GM19099 (cell line): Measurements from ENCODE around the gene CHRDL2.

Experiments
- POLR2A ChIP-seq: IDR thresholded peaks from 3 replicates; pipeline ENCODE4 v1.6.1; 2011; ENCODE audit warnings: low read depth; ENCODE audit not compliant: insufficient read length; ENCODE audit errors: extremely low read depth

The CHRDL2 gene

DNA sequence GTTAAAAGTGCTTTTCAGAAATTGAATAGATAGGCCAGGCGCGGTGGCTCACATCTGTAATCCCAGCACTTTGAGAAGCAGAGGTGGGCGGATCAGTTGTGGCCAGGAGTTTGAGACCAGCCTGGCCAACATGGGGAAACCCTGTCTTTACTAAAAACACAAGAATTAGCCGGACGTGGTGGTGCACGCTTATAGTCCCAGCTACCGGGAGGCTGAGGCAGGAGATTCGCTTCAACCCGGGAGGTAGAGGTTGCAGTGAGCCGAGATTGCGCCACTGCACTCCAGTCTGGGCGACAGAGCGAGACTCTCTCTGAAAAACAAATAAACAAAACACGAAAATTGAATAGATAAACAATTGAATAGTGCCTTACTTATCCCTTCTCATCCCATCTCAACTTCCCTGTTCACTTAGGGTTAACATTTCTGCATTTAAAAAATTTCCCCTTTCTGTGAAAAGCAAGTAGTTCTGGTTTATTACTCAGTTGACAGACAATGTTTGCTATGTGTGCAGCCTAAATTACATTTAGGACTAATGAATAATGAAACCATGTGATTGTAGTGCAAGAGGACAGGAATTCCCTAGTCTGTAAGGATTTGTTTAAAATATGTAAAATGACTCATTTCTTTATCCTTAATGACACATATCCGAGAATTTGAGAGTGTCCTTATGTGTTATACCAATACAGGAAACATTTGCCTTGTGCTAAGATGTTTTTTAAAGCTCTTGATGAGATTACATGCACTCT lies 23.5 kb upstream of the CHRDL2 start:
- TF ChIP-seq POLR2A, result no peak

- TF ChIP-seq POLR2A, result no peak
Observed at GRCh38 chr11:74751303-74751702, 20.1 kb upstream of the CHRDL2 start.

- TF ChIP-seq POLR2A, result no peak
Observed at GRCh38 chr11:74749965-74750296, 18.7 kb upstream of the CHRDL2 start.

DNA sequence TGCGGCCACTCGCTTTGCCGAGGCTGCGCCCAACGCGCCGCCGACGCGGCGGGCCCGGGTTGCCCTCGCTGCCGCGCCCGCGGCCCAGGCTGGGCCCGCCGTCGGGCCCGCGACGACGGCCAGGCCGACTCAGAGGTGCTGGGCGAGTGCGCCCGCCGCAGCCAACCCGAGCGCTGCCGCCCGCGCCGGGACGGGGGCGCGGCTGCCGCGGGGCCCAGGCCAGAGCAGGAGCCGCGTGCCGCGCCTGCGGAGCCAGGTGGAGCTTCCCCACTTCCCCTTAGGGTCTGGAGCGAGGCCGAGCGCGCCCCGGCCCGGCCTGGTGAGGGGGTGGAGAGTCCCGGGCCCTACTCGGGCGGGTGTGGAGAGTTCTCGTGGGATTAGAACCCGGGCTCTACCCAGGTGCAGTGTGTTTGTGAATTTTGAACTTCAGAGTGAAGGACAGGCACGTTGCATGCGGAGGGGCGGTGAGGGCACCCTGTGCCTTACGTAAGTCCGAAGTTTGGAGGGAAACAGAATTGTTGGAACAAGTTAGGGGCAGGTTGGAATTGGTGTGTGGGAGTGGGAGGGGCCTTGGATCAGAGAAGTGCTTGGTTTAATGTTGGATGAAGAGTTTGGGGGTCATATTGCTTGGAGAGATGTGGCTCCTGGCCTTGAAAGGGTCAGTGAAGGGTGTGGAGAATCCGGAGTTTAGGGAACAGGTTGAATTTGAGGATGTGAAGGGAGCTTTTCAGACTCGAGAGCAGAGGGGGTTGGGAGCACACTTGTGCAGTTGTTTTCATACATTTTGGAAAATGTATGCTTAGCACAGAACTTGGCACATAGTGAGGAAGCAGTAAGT lies 18.1 kb upstream of the CHRDL2 start:
- TF ChIP-seq POLR2A, result peak; percentile 23

DNA sequence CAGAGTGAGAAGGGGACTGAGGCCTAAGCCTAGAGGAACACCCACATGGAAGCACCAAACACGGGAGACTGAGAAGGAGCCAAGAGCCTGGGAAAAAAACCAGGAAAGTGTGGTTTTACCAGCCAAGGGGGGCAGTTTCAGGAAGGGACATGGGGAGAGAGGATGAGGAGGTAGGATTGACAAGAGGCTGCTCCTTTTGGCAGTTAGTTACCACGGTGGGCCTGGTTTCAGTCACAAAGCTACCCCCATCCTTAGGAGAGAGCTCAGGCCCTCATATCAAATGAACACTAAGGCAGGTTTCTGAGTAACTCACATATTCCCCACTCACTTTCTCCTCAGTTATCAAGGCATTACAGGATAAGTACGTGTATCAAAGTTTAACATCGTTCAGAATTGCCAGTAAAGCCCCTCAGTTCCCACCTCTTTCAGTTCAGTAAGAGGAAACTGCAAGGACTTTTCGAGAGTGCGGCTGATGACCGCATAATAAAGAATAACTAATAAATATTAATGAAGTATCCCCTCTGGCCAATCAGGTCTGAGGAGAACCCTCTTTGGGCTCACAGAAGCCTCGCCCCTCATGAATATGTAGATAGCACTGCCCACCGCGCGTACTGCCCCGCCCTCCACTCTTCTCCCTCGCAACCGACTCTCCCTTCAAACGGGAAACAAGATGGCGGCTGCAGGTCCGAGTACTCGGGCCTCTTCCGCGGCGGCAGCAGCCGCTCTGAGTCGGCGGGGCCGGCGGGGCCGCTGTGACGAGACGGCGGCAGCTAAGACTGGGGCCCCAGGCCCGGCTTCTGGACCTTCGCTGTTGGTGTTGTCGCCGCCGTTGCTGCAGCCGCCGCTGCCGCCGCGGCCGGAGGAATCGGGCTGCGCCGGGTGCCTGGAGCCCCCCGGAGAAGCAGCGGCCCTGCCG lies 17.2 kb upstream of the CHRDL2 start, which contains the start of gene RNF169:
Gene RNF169 (plus strand): TSS at position 639 of the 916 bp plus-strand sequence. CDS start 32 bp downstream, at position 671.
- peak; percentile 90 for TF ChIP-seq POLR2A

- TF ChIP-seq POLR2A, result no peak
Observed at GRCh38 chr11:74746868-74747267, 15.6 kb upstream of the CHRDL2 start.

GRCh38 chr11:74744277-74744676 lies 13.1 kb upstream of the CHRDL2 start:
- no peak for TF ChIP-seq POLR2A

DNA sequence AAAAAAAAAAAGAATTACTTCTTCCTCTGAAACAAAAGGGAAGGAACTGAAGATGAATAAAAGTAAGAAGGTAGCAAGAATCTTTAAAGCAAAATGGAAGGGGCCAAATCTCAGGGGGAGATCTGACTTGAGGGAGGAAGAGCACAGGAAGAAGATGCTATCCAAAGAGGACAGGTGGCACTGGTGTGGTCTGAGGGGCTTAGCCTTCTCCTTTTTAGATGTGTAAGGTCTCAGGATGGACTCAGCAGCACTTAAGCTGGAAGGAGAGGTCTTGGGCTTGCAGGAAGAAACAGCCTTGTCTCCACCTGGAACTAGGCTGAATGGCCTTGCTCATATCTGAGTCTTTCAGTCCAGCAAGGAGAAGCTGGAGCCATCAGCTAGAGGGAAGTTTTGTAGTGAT lies 12.4 kb upstream of the CHRDL2 start:
- TF ChIP-seq POLR2A, result no peak

DNA sequence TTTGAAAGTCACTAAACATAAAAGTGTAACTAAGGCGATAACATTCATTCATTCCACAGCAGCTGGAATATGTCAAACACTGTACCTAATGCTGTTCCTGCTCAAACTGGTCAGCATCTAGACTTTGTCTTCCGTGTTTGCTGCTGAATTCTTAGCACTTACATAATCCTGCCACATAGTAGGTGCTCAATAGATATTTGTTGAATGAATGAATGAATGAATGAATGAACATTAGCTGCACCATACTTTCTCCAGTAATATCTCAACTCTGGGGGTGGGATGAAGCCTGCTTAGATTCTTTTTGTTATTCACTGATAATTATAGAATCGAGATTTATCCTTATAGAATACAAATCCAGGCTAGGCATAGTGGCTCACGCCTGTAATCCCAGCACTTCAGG lies 10.8 kb upstream of the CHRDL2 start:
- no peak for TF ChIP-seq POLR2A

DNA sequence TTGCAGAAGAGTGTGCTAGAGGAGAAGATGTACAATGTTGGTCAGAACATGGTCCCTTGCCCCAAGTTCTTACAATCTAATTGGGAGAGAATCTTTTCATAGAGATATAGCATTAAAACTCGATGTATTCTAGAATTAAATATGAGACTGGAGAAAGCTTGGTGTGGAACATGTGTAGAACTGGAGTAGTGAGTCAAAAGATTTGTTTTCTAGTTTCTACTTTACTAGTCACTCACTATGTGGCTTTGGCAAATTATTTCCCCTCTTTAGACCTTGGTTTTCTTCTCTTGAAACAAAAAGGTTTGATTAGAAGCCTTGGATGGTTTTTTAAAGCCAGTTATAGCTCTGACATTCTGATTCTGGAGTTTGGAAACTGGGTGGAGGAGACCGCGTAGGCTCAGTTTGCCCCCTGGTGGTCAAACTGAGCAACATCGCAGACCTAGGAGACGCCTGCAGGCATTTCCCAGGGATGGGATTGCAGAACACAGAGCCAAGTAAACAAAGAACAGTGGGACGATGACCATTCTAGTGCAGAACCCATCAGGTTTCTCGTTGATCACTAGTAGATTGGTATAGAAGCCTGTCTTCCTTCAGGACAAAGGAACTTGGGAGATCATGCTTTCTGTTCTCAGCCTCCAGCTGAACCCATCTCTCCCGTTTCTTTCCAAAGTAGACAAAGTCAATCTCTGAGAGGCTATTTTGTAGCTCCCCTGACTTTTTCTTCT lies 8.5 kb upstream of the CHRDL2 start:
- no peak for TF ChIP-seq POLR2A

- no peak for TF ChIP-seq POLR2A
Observed at GRCh38 chr11:74736031-74736430, 4.8 kb upstream of the CHRDL2 start.

DNA sequence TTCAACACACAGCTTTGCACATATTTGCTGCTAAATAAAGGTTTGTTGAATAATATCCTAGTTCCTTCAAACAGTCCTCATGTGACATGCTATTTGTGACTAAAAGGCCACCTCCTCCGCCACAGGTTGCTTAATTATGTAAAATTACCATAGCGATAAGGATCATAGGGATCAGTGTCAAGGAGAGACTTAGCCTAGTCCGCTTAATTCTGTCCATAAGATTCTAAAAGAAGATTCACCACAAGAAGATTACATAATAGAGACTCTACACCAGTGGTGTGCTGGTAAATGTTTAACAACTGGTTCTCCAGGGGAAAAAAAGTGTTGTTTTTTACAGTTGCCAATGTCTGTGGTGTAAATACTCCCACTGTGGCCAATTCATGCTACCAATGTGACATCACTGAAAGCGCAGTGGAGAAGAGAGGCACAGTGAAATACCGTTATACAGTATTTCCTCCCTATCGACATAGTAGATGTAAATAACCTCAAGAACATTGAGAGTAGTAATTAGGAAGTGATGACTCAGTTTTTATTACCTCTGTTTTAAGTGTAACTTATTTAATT lies 4.2 kb upstream of the CHRDL2 start:
- TF ChIP-seq POLR2A, result no peak

- no peak for TF ChIP-seq POLR2A
Observed at GRCh38 chr11:74734559-74734925, 3.3 kb upstream of the CHRDL2 start.

DNA sequence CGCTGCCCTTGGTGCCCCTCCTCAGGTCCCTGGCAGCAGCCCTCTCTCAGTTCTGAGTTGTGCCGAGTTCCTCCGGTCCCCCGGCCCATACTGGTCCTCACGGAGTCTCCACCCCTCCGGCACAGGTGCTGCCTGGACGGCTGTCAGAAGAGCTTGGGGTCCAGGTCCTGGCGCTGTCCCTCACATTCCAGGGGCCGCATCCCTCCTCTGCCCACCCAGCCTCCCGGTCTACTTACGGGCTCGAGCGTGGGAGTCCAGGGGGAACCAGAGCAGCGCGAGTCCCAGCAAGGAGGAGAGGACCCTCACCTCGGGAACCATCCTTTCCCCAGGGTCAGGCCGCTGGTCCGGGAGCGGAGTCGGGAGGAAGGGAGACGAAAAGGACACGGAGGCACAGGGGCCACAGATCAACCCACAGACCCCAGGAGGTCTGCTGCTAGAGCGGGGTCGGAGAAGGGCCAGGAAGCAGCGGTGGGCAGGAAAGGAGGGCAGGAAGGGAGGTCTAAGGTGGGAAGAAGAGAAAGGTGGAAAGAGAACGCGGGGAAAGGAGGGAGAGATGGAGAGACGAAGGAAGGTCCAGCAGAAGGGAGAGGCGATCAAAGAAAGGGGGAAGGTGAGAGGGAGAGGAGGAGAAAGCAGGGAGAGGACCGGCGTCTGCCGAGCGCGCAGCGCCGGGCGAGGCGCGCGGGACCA lies 510 bp downstream of the CHRDL2 start:
- no peak for TF ChIP-seq POLR2A

DNA sequence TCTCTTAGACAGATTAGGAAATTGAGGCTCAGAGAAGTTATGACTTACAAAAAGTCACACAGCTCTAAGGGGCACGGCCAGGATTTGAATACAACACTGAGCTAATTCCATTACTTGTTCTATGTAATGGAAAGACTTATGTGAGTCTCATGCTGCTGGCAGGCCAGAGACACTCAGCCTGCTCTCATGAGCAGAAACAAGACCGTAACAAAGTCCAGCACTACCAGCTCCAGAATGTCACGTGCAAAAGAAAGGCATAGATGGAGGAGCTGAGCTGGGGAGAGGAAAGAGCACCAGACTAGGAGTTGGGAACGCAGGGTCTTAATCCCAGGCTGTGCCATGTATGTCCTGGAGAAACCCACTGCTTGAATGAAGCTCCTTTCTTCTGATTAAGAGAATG lies 1.8 kb downstream of the CHRDL2 start:
- TF ChIP-seq POLR2A, result no peak
